ENCODE data around the gene SRCIN1. TPM values are rescaled to one million over a fixed set of nuclear protein-coding genes. Genes with fewer than 3 reads are reported as not detected.

The SRCIN1 gene
- polyA plus RNA-seq, 1 donor, result 3.7 TPM

GRCh38 chr17:38617967-38618760, 12.4 kb upstream of the SRCIN1 start:
- no peak for DNase-seq

- DNase-seq, result no peak
These were observed 11.5 kb upstream of the SRCIN1 start for GRCh38 chr17:38617074-38617860.

- DNase-seq, result no peak
These were observed 10.6 kb upstream of the SRCIN1 start for GRCh38 chr17:38616361-38616760.

GRCh38 chr17:38613981-38614779, 8.4 kb upstream of the SRCIN1 start:
- no peak for DNase-seq

GRCh38 chr17:38613525-38613980, 7.8 kb upstream of the SRCIN1 start:
- DNase-seq, result no peak

GRCh38 chr17:38611872-38612376, 6.2 kb upstream of the SRCIN1 start:
- no peak for DNase-seq

- no peak for DNase-seq
These were observed 5.5 kb upstream of the SRCIN1 start for GRCh38 chr17:38611070-38611786.

- DNase-seq, result no peak
These were observed 3.7 kb upstream of the SRCIN1 start for GRCh38 chr17:38609280-38610031.

- DNase-seq, result no peak
These were observed 2.9 kb upstream of the SRCIN1 start for GRCh38 chr17:38608648-38609047.

GRCh38 chr17:38606646-38607611, 1.2 kb upstream of the SRCIN1 start:
- no peak for DNase-seq

- DNase-seq, result no peak
These were observed 326 bp downstream of the SRCIN1 start for GRCh38 chr17:38605411-38605840.

GRCh38 chr17:38604479-38605403, 1.0 kb downstream of the SRCIN1 start:
- DNase-seq, result no peak

- no peak for DNase-seq
These were observed 1.8 kb downstream of the SRCIN1 start for GRCh38 chr17:38603786-38604478.

- no peak for DNase-seq
These were observed 2.6 kb downstream of the SRCIN1 start for GRCh38 chr17:38602956-38603785.

- DNase-seq, result no peak
These were observed 3.3 kb downstream of the SRCIN1 start for GRCh38 chr17:38602453-38602852.

GRCh38 chr17:38601539-38602351, 4.0 kb downstream of the SRCIN1 start:
- peak; percentile 70 for DNase-seq
